ENCODE results near the gene CHMP1A. TPM values are rescaled to one million over a fixed set of nuclear protein-coding genes. Genes with fewer than 3 reads are reported as not detected.

CHMP1A gene
- total RNA-seq, 1 experiment from 2014 or later, result 108 TPM

- H3K9ac ChIP-seq (ENCODE audit: low read length), result no peak overlapping the region
- no peaks in the 10 kb centered on the region for H3F3A ChIP-seq (ENCODE audit: low read length, unreplicated experiment)
- no peaks in the 10 kb centered on the region for H3K79me2 ChIP-seq (ENCODE audit: low read length)
- TF ChIP-seq EZH2phosphoT487 (IDR thresholded peaks at IDR 0.05; ENCODE audit: borderline replicate concordance, low read length) (no peak), CTCF (conservative IDR thresholded peaks at IDR 0.05; ENCODE audit: low read depth, low read length) (no peak), EZH2 (IDR thresholded peaks at IDR 0.05; ENCODE audit: low read length, unreplicated experiment) (no peak)
- H3K9me2 ChIP-seq (replicated peaks; ENCODE audit: low read length), result no peaks in the 10 kb centered on the region
- no peak for ATAC-seq
- no peak overlapping the region for H2AFZ ChIP-seq (ENCODE audit: low read length)
- ChIA-PET CTCF (no interaction called here), POLR2A (ENCODE audit: unreplicated experiment) (no interaction called here)
- no peak overlapping the region for H3K4me3 ChIP-seq (ENCODE audit: low read length)
- no TSS peak for BruUV-seq (replicated peaks)
- intact Hi-C loops (cut with micrococcal nuclease), result no loop called here
- H3K27ac ChIP-seq (ENCODE audit: low read length), result no peak overlapping the region
- H3K4me1 ChIP-seq (ENCODE audit: insufficient read depth, low read length), result no peaks in the 10 kb centered on the region
- H3K4me2 ChIP-seq (ENCODE audit: low read length), result no peak overlapping the region
- no peaks in the 10 kb centered on the region for H3K9me3 ChIP-seq (ENCODE audit: low read length)
- H3K36me3 ChIP-seq (ENCODE audit: low read depth, low read length), result no peaks in the 10 kb centered on the region
- no peaks in the 10 kb centered on the region for H3K27me3 ChIP-seq (ENCODE audit: low read length)
- H4K20me1 ChIP-seq (ENCODE audit: low read length), result no peaks in the 10 kb centered on the region
- DNase-seq, result no peak
Observed at GRCh38 chr16:89639385-89639784, 18.1 kb downstream of the CHMP1A start.

GRCh38 chr16:89638455-89638854 is 19.1 kb downstream of the CHMP1A start:
- Histone ChIP-seq H2AFZ (ENCODE audit: low read length) (no peak overlapping the region), H4K20me1 (ENCODE audit: low read length) (no peaks in the 10 kb centered on the region), H3K9ac (ENCODE audit: low read length) (no peak overlapping the region), H3F3A (ENCODE audit: low read length, unreplicated experiment) (no peaks in the 10 kb centered on the region), H3K4me2 (ENCODE audit: low read length) (no peak overlapping the region), H3K27me3 (ENCODE audit: low read length) (peaks cover 3% of the 10 kb centered on the region; the same call in 1 of the 2 replicates), H3K79me2 (ENCODE audit: low read length) (no peaks in the 10 kb centered on the region), H3K36me3 (ENCODE audit: low read depth, low read length) (no peaks in the 10 kb centered on the region), H3K4me3 (ENCODE audit: low read length) (no peak overlapping the region), H3K4me1 (ENCODE audit: insufficient read depth, low read length) (peaks cover 3% of the 10 kb centered on the region), H3K9me3 (ENCODE audit: low read length) (no peaks in the 10 kb centered on the region), H3K27ac (ENCODE audit: low read length) (no peak overlapping the region), H3K9me2 (replicated peaks; ENCODE audit: low read length) (no peaks in the 10 kb centered on the region)
- intact Hi-C loops (cut with micrococcal nuclease), result no loop called here
- POLR2A ChIA-PET (ENCODE audit: unreplicated experiment), result no interaction called here
- ATAC-seq (no peak), DNase-seq (no peak)
- TF ChIP-seq CTCF (conservative IDR thresholded peaks at IDR 0.05; ENCODE audit: low read depth, low read length) (no peak), EZH2phosphoT487 (IDR thresholded peaks at IDR 0.05; ENCODE audit: borderline replicate concordance, low read length) (no peak)
- no TSS peak for BruUV-seq (replicated peaks)
- CTCF ChIA-PET, result no interaction called here

DNA sequence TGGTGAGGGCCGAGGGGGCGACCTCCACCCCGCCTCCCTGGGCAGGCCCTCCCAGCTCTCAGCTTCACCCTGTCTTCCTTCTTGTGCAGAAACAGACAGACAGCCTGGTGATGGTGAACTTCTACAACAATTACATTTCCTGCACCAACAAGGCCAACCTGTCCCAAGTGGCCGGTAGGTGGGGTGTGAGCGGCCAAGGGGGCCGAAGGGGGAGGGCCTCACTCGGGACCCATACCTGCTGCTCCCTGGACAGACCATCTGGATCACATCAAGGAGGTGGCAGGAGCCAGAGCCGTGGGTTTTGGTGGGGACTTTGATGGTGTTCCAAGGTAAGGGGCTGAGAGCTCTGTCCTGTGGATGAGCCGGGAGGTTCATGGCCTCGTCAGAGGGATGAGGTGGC is 20.1 kb downstream of the CHMP1A start:
- Histone ChIP-seq H2AFZ (ENCODE audit: low read length) (no peak overlapping the region), H4K20me1 (ENCODE audit: low read length) (no peaks in the 10 kb centered on the region), H3K27ac (ENCODE audit: low read length) (no peak overlapping the region), H3K79me2 (ENCODE audit: low read length) (no peaks in the 10 kb centered on the region), H3K9me3 (ENCODE audit: low read length) (no peaks in the 10 kb centered on the region), H3K4me1 (ENCODE audit: insufficient read depth, low read length) (peaks cover 13% of the 10 kb centered on the region), H3K27me3 (ENCODE audit: low read length) (peaks cover 3% of the 10 kb centered on the region; the same call in 1 of the 2 replicates), H3K9me2 (replicated peaks; ENCODE audit: low read length) (no peaks in the 10 kb centered on the region), H3K4me3 (ENCODE audit: low read length) (no peak overlapping the region), H3F3A (ENCODE audit: low read length, unreplicated experiment) (no peaks in the 10 kb centered on the region), H3K4me2 (ENCODE audit: low read length) (no peak overlapping the region), H3K9ac (ENCODE audit: low read length) (no peak overlapping the region), H3K36me3 (ENCODE audit: low read depth, low read length) (no peaks in the 10 kb centered on the region)
- DNase-seq (no peak), ATAC-seq (no peak)
- TF ChIP-seq CTCF (conservative IDR thresholded peaks at IDR 0.05; ENCODE audit: low read depth, low read length) (no peak), EZH2 (IDR thresholded peaks at IDR 0.05; ENCODE audit: low read length, unreplicated experiment) (no peak), EZH2phosphoT487 (IDR thresholded peaks at IDR 0.05; ENCODE audit: borderline replicate concordance, low read length) (no peak)
- CTCF ChIA-PET, result no interaction called here
- no TSS peak for BruUV-seq (replicated peaks)
- intact Hi-C loops (cut with micrococcal nuclease), result no loop called here
- POLR2A ChIA-PET (ENCODE audit: unreplicated experiment), result no interaction called here

All from PC-3 (cell line).